ENCODE results near the gene L3MBTL4.
"Not testable (repeated sequence)": the region's sequence is repeated elsewhere in the genome, so short reads cannot be mapped to it uniquely, and the experiment has no call there.

L3MBTL4 gene

GRCh38 chr18:6382963-6383362 lies 31.7 kb downstream of the L3MBTL4 start:
- no CpG with 5 or more reads among the region's 7 CpGs for WGBS (ENCODE audit: insufficient coverage, insufficient read length)
- Histone ChIP-seq H3K27ac (ENCODE audit: low read length) (no peak overlapping the region), H3K4me1 (ENCODE audit: control insufficient read depth, insufficient read depth, low read length) (no peaks in the 10 kb centered on the region), H3K36me3 (ENCODE audit: control insufficient read depth, insufficient read depth, low read length) (no peaks in the 10 kb centered on the region), H3K27me3 (ENCODE audit: control insufficient read depth, insufficient read depth, low read length) (no peaks in the 10 kb centered on the region), H3K4me3 (ENCODE audit: low read length) (no peak overlapping the region), H3K9me3 (ENCODE audit: control insufficient read depth, insufficient read depth, low read length) (no peaks in the 10 kb centered on the region)
- no peak for DNase-seq (ENCODE audit: low read depth, low spot score)

GRCh38 chr18:6377473-6377872 lies 37.2 kb downstream of the L3MBTL4 start:
- not testable (repeated sequence) for H3K27ac ChIP-seq (ENCODE audit: low read length); H3K4me1 ChIP-seq (ENCODE audit: control insufficient read depth, insufficient read depth, low read length); H3K27me3 ChIP-seq (ENCODE audit: control insufficient read depth, insufficient read depth, low read length); H3K9me3 ChIP-seq (ENCODE audit: control insufficient read depth, insufficient read depth, low read length); DNase-seq (ENCODE audit: low read depth, low spot score); H3K36me3 ChIP-seq (ENCODE audit: control insufficient read depth, insufficient read depth, low read length); H3K4me3 ChIP-seq (ENCODE audit: low read length)
- WGBS (ENCODE audit: insufficient coverage, insufficient read length), result no CpG with 5 or more reads among the region's 2 CpGs

GRCh38 chr18:6376433-6377229 lies 38.1 kb downstream of the L3MBTL4 start:
- H3K4me1 ChIP-seq (ENCODE audit: control insufficient read depth, insufficient read depth, low read length), result no peaks in the 10 kb centered on the region
- H3K27me3 ChIP-seq (ENCODE audit: control insufficient read depth, insufficient read depth, low read length), result no peaks in the 10 kb centered on the region
- WGBS (ENCODE audit: insufficient coverage, insufficient read length), result no CpG with 5 or more reads among the region's 6 CpGs
- no peak overlapping the region for H3K27ac ChIP-seq (ENCODE audit: low read length)
- H3K36me3 ChIP-seq (ENCODE audit: control insufficient read depth, insufficient read depth, low read length), result no peaks in the 10 kb centered on the region
- H3K9me3 ChIP-seq (ENCODE audit: control insufficient read depth, insufficient read depth, low read length), result no peaks in the 10 kb centered on the region
- H3K4me3 ChIP-seq (ENCODE audit: low read length), result no peak overlapping the region
- no peak for DNase-seq (ENCODE audit: low read depth, low spot score)

- Histone ChIP-seq H3K9me3 (ENCODE audit: control insufficient read depth, insufficient read depth, low read length) (no peaks in the 10 kb centered on the region), H3K27me3 (ENCODE audit: control insufficient read depth, insufficient read depth, low read length) (no peaks in the 10 kb centered on the region), H3K4me1 (ENCODE audit: control insufficient read depth, insufficient read depth, low read length) (no peaks in the 10 kb centered on the region), H3K36me3 (ENCODE audit: control insufficient read depth, insufficient read depth, low read length) (no peaks in the 10 kb centered on the region), H3K27ac (ENCODE audit: low read length) (no peak overlapping the region), H3K4me3 (ENCODE audit: low read length) (no peak overlapping the region)
- no peak for DNase-seq (ENCODE audit: low read depth, low spot score)
- WGBS (ENCODE audit: insufficient coverage, insufficient read length), result no CpG with 5 or more reads among the region's 14 CpGs
These were observed 39.7 kb downstream of the L3MBTL4 start for GRCh38 chr18:6374935-6375529.

GRCh38 chr18:6374340-6374739 lies 40.4 kb downstream of the L3MBTL4 start:
- Histone ChIP-seq H3K27ac (ENCODE audit: low read length) (no peak overlapping the region), H3K9me3 (ENCODE audit: control insufficient read depth, insufficient read depth, low read length) (no peaks in the 10 kb centered on the region), H3K36me3 (ENCODE audit: control insufficient read depth, insufficient read depth, low read length) (no peaks in the 10 kb centered on the region), H3K27me3 (ENCODE audit: control insufficient read depth, insufficient read depth, low read length) (no peaks in the 10 kb centered on the region), H3K4me1 (ENCODE audit: control insufficient read depth, insufficient read depth, low read length) (no peaks in the 10 kb centered on the region), H3K4me3 (ENCODE audit: low read length) (no peak overlapping the region)
- no peak for DNase-seq (ENCODE audit: low read depth, low spot score)
- WGBS (ENCODE audit: insufficient coverage, insufficient read length), result no CpG with 5 or more reads among the region's 8 CpGs

GRCh38 chr18:6373187-6373586 lies 41.5 kb downstream of the L3MBTL4 start:
- H3K9me3 ChIP-seq (ENCODE audit: control insufficient read depth, insufficient read depth, low read length), result no peaks in the 10 kb centered on the region
- no peak overlapping the region for H3K4me3 ChIP-seq (ENCODE audit: low read length)
- no peaks in the 10 kb centered on the region for H3K4me1 ChIP-seq (ENCODE audit: control insufficient read depth, insufficient read depth, low read length)
- no peak for DNase-seq (ENCODE audit: low read depth, low spot score)
- H3K27me3 ChIP-seq (ENCODE audit: control insufficient read depth, insufficient read depth, low read length), result no peaks in the 10 kb centered on the region
- H3K36me3 ChIP-seq (ENCODE audit: control insufficient read depth, insufficient read depth, low read length), result no peaks in the 10 kb centered on the region
- no peak overlapping the region for H3K27ac ChIP-seq (ENCODE audit: low read length)
- WGBS (ENCODE audit: insufficient coverage, insufficient read length), result no CpG with 5 or more reads among the region's 5 CpGs

- Histone ChIP-seq H3K9me3 (ENCODE audit: control insufficient read depth, insufficient read depth, low read length) (no peaks in the 10 kb centered on the region), H3K36me3 (ENCODE audit: control insufficient read depth, insufficient read depth, low read length) (no peaks in the 10 kb centered on the region), H3K27ac (ENCODE audit: low read length) (no peak overlapping the region), H3K4me3 (ENCODE audit: low read length) (no peak overlapping the region), H3K4me1 (ENCODE audit: control insufficient read depth, insufficient read depth, low read length) (peaks cover 5% of the 10 kb centered on the region), H3K27me3 (ENCODE audit: control insufficient read depth, insufficient read depth, low read length) (no peaks in the 10 kb centered on the region)
- no CpG with 5 or more reads among the region's 12 CpGs for WGBS (ENCODE audit: insufficient coverage, insufficient read length)
- no peak for DNase-seq (ENCODE audit: low read depth, low spot score)
These were observed 43.6 kb downstream of the L3MBTL4 start for GRCh38 chr18:6370886-6371635.

- peaks cover 6% of the 10 kb centered on the region for H3K4me1 ChIP-seq (ENCODE audit: control insufficient read depth, insufficient read depth, low read length)
- no CpG with 5 or more reads among the region's 8 CpGs for WGBS (ENCODE audit: insufficient coverage, insufficient read length)
- no peak for DNase-seq (ENCODE audit: low read depth, low spot score)
- no peaks in the 10 kb centered on the region for H3K36me3 ChIP-seq (ENCODE audit: control insufficient read depth, insufficient read depth, low read length)
- no peak overlapping the region for H3K4me3 ChIP-seq (ENCODE audit: low read length)
- no peaks in the 10 kb centered on the region for H3K27me3 ChIP-seq (ENCODE audit: control insufficient read depth, insufficient read depth, low read length)
- H3K9me3 ChIP-seq (ENCODE audit: control insufficient read depth, insufficient read depth, low read length), result no peaks in the 10 kb centered on the region
- no peak overlapping the region for H3K27ac ChIP-seq (ENCODE audit: low read length)
These were observed 44.3 kb downstream of the L3MBTL4 start for GRCh38 chr18:6370410-6370809.

- Histone ChIP-seq H3K36me3 (ENCODE audit: control insufficient read depth, insufficient read depth, low read length) (no peaks in the 10 kb centered on the region), H3K27ac (ENCODE audit: low read length) (no peak overlapping the region), H3K27me3 (ENCODE audit: control insufficient read depth, insufficient read depth, low read length) (no peaks in the 10 kb centered on the region), H3K9me3 (ENCODE audit: control insufficient read depth, insufficient read depth, low read length) (no peaks in the 10 kb centered on the region), H3K4me1 (ENCODE audit: control insufficient read depth, insufficient read depth, low read length) (peaks cover 6% of the 10 kb centered on the region), H3K4me3 (ENCODE audit: low read length) (no peak overlapping the region)
- no peak for DNase-seq (ENCODE audit: low read depth, low spot score)
- WGBS (ENCODE audit: insufficient coverage, insufficient read length), result no CpG with 5 or more reads among the region's 6 CpGs
These were observed 46.7 kb downstream of the L3MBTL4 start for GRCh38 chr18:6368017-6368416.

- Histone ChIP-seq H3K27ac (ENCODE audit: low read length) (no peak overlapping the region), H3K36me3 (ENCODE audit: control insufficient read depth, insufficient read depth, low read length) (no peaks in the 10 kb centered on the region), H3K4me1 (ENCODE audit: control insufficient read depth, insufficient read depth, low read length) (peaks cover 6% of the 10 kb centered on the region), H3K4me3 (ENCODE audit: low read length) (no peak overlapping the region), H3K27me3 (ENCODE audit: control insufficient read depth, insufficient read depth, low read length) (no peaks in the 10 kb centered on the region), H3K9me3 (ENCODE audit: control insufficient read depth, insufficient read depth, low read length) (no peaks in the 10 kb centered on the region)
- WGBS (ENCODE audit: insufficient coverage, insufficient read length), result no CpG with 5 or more reads among the region's 3 CpGs
- DNase-seq (ENCODE audit: low read depth, low spot score), result no peak
These were observed 47.5 kb downstream of the L3MBTL4 start for GRCh38 chr18:6367208-6367607.

Data from iPS DF 6.9 (cell line).